GM19351 (cell line): Measurements from ENCODE around the gene BNC2.
"Not testable (repeated sequence)": the region's sequence is repeated elsewhere in the genome, so short reads cannot be mapped to it uniquely, and the experiment has no call there.

Experiments used
- ATAC-seq: cut with Tn5 transposase; IDR thresholded peaks from one replicate; pipeline ENCODE4 v1.9.1; 2021; ENCODE audit warnings: mild to moderate bottlenecking, moderate library complexity; ENCODE audit not compliant: unreplicated experiment

The BNC2 gene

GRCh38 chr9:16461137-16461840, 409.2 kb downstream of the BNC2 start:
- ATAC-seq, result no peak

GRCh38 chr9:16460696-16461095, 409.8 kb downstream of the BNC2 start:
- no peak for ATAC-seq

GRCh38 chr9:16459421-16460148, 410.9 kb downstream of the BNC2 start:
- no peak for ATAC-seq

- no peak for ATAC-seq
These were observed 411.6 kb downstream of the BNC2 start for GRCh38 chr9:16458696-16459420.

GRCh38 chr9:16455842-16456241, 414.6 kb downstream of the BNC2 start:
- no peak for ATAC-seq

- no peak for ATAC-seq
These were observed 417.1 kb downstream of the BNC2 start for GRCh38 chr9:16453390-16453789.

- no peak for ATAC-seq
These were observed 419.9 kb downstream of the BNC2 start for GRCh38 chr9:16450578-16450977.

- no peak for ATAC-seq
These were observed 420.4 kb downstream of the BNC2 start for GRCh38 chr9:16450043-16450442.

GRCh38 chr9:16449076-16449730, 421.3 kb downstream of the BNC2 start:
- no peak for ATAC-seq

GRCh38 chr9:16447946-16448345, 422.5 kb downstream of the BNC2 start:
- ATAC-seq, result no peak

GRCh38 chr9:16446636-16447035, 423.8 kb downstream of the BNC2 start:
- ATAC-seq, result no peak

- ATAC-seq, result no peak
These were observed 425.1 kb downstream of the BNC2 start for GRCh38 chr9:16445141-16445920.

GRCh38 chr9:16442622-16443021, 427.8 kb downstream of the BNC2 start:
- ATAC-seq, result no peak

- no peak for ATAC-seq
These were observed 428.7 kb downstream of the BNC2 start for GRCh38 chr9:16441791-16442190.

- ATAC-seq, result not testable (repeated sequence)
These were observed 431.6 kb downstream of the BNC2 start for GRCh38 chr9:16438831-16439230.

GRCh38 chr9:16436545-16436944, 433.9 kb downstream of the BNC2 start:
- no peak for ATAC-seq

GRCh38 chr9:16434526-16434925, 435.9 kb downstream of the BNC2 start:
- ATAC-seq, result no peak

GRCh38 chr9:16433494-16433893, 437.0 kb downstream of the BNC2 start:
- ATAC-seq, result no peak

GRCh38 chr9:16431666-16432392, 438.6 kb downstream of the BNC2 start:
- ATAC-seq, result no peak

GRCh38 chr9:16429671-16430070, 440.8 kb downstream of the BNC2 start:
- ATAC-seq, result no peak
